Ishikawa (cell line): Measurements from ENCODE around the gene RNF220.

Experiments used
- CEBPB ChIP-seq: IDR thresholded peaks from 2 replicates; pipeline ENCODE4 v1.6.1; 2012
- CREB1 ChIP-seq: IDR thresholded peaks from 2 replicates; pipeline ENCODE4 v1.6.1; 2012; ENCODE audit warnings: low read depth
- EGR1 ChIP-seq: IDR thresholded peaks from 2 replicates; pipeline ENCODE4 v1.6.1; 2012
- EP300 ChIP-seq: IDR thresholded peaks from 2 replicates; pipeline ENCODE4 v1.6.1; 2012; ENCODE audit warnings: borderline replicate concordance
- FOXM1 ChIP-seq: IDR thresholded peaks from 2 replicates; pipeline ENCODE4 v1.6.1; 2012; ENCODE audit warnings: low read depth, borderline replicate concordance
- MAX ChIP-seq: IDR thresholded peaks from 2 replicates; pipeline ENCODE4 v1.6.1; 2012
- NFIC ChIP-seq: IDR thresholded peaks from 2 replicates; pipeline ENCODE4 v1.6.1; 2012
- RAD21 ChIP-seq: IDR thresholded peaks from 2 replicates; pipeline ENCODE4 v1.6.1; 2012; ENCODE audit warnings: low read depth
- REST ChIP-seq: IDR thresholded peaks from 2 replicates; pipeline ENCODE4 v1.6.1; 2012; ENCODE audit warnings: low read depth, mild to moderate bottlenecking
- TAF1 ChIP-seq: IDR thresholded peaks from 2 replicates; pipeline ENCODE4 v1.6.1; 2012; ENCODE audit warnings: low read depth, mild to moderate bottlenecking
- TCF12 ChIP-seq: IDR thresholded peaks from 2 replicates; pipeline ENCODE4 v1.6.1; 2012; ENCODE audit warnings: low read depth
- TEAD4 ChIP-seq: IDR thresholded peaks from 2 replicates; pipeline ENCODE4 v1.6.1; 2012
- USF1 ChIP-seq: IDR thresholded peaks from 2 replicates; pipeline ENCODE4 v1.6.1; 2012
- YY1 ChIP-seq: IDR thresholded peaks from 2 replicates; pipeline ENCODE4 v1.6.1; 2012; ENCODE audit warnings: low read depth
- ZBTB7A ChIP-seq: IDR thresholded peaks from 2 replicates; pipeline ENCODE4 v1.6.1; 2012; ENCODE audit warnings: low read depth

Gene RNF220

GRCh38 chr1:44431861-44432260 lies 26.8 kb downstream of the RNF220 start:
- TF ChIP-seq CREB1 (no peak), TEAD4 (no peak), YY1 (no peak)

- TF ChIP-seq YY1 (no peak), EGR1 (no peak), TAF1 (no peak), NFIC (no peak), RAD21 (no peak), TCF12 (no peak), CREB1 (no peak), ZBTB7A (no peak), REST (no peak), MAX (no peak), TEAD4 (no peak), USF1 (no peak), EP300 (no peak), CEBPB (no peak), FOXM1 (no peak)
These were observed 28.2 kb downstream of the RNF220 start for GRCh38 chr1:44433209-44433608.

GRCh38 chr1:44436401-44437106 lies 31.5 kb downstream of the RNF220 start:
- TF ChIP-seq TEAD4, result no peak
- TF ChIP-seq USF1, result no peak
- TF ChIP-seq EP300, result no peak
- TF ChIP-seq MAX, result no peak
- TF ChIP-seq NFIC, result no peak
- TF ChIP-seq REST, result no peak
- no peak for TF ChIP-seq YY1
- no peak for TF ChIP-seq CREB1
- no peak for TF ChIP-seq TAF1
- TF ChIP-seq RAD21, result no peak
- TF ChIP-seq TCF12, result no peak
- no peak for TF ChIP-seq ZBTB7A
- TF ChIP-seq CEBPB, result no peak
- TF ChIP-seq FOXM1, result no peak

GRCh38 chr1:44437107-44437716 lies 32.2 kb downstream of the RNF220 start:
- TF ChIP-seq RAD21, result no peak
- no peak for TF ChIP-seq CREB1
- no peak for TF ChIP-seq CEBPB
- no peak for TF ChIP-seq NFIC
- TF ChIP-seq YY1, result no peak
- TF ChIP-seq TAF1, result no peak
- no peak for TF ChIP-seq TCF12
- no peak for TF ChIP-seq EP300
- TF ChIP-seq TEAD4, result no peak
- no peak for TF ChIP-seq FOXM1
- TF ChIP-seq EGR1, result no peak
- TF ChIP-seq MAX, result no peak
- TF ChIP-seq USF1, result no peak
- TF ChIP-seq ZBTB7A, result no peak

GRCh38 chr1:44442791-44443190 lies 37.7 kb downstream of the RNF220 start:
- TF ChIP-seq TAF1 (no peak), RAD21 (no peak), TEAD4 (no peak), REST (no peak), CEBPB (no peak), USF1 (no peak), CREB1 (no peak), EP300 (no peak), MAX (no peak), NFIC (no peak), ZBTB7A (no peak), YY1 (no peak), FOXM1 (no peak), EGR1 (no peak), TCF12 (no peak)
